ENCODE results near the gene MSL1. TPM values are rescaled to one million over a fixed set of nuclear protein-coding genes. Genes with fewer than 3 reads are reported as not detected.

The MSL1 gene
- total and polyA plus RNA-seq, 2 experiments from 2014 or later = 26.7 to 81.6 TPM

DNA sequence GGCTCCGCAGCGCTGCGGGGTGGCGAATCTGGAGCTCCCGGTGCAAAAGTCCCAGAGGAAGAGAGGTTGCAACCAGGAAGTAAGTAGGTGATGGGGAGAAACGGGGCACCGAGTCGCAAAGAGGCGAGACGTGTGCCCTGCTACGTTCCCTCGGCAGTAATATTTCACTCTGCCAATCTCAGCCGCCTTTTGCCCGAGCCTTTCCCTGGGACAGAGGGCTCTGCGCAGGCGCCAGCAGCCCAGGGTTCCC, 21.4 kb upstream of the MSL1 start, which contains the start of gene NR1D1:
Gene NR1D1 (minus strand): TSS at position 171 of the 250 bp plus-strand sequence. CDS start 495 bp downstream, outside the sequence.
- DNase-seq (ENCODE audit: low spot score) = no peak
- WGBS (ENCODE audit: low lambda C conversion rate, missing lambda C conversion rate) = under 1% methylated on average over 16 of the region's 16 CpGs
- Histone ChIP-seq H3K36me3 (replicated peaks; ENCODE audit: insufficient read depth, low read depth) (no peaks in the 10 kb centered on the region), H3K4me1 (ENCODE audit: insufficient read depth) (peaks cover 35% of the 10 kb centered on the region), H3K79me2 (no peaks in the 10 kb centered on the region), H4K20me1 (ENCODE audit: insufficient read depth, poor library complexity, severe bottlenecking) (no peaks in the 10 kb centered on the region), H3K27me3 (no peaks in the 10 kb centered on the region), H3K4me3 (peak within 1 kb of the TSS; percentile 33), H3K9me2 (replicated peaks; ENCODE audit: insufficient read depth) (no peaks in the 10 kb centered on the region), H2AFZ (peak within 1 kb of the TSS; percentile 41), H3K27ac (peak within 1 kb of the TSS; percentile 69), H3K4me2 (peak within 1 kb of the TSS; percentile 97), H3K9me3 (ENCODE audit: low read depth) (no peaks in the 10 kb centered on the region)
- TF ChIP-seq EZH2phosphoT487 (IDR thresholded peaks at IDR 0.05; ENCODE audit: low read depth, severe bottlenecking, unreplicated experiment) = no peak
- peak; percentile 1 for TF ChIP-seq CTCF (IDR thresholded peaks at IDR 0.05; ENCODE audit: poor library complexity)

GRCh38 chr17:40100669-40101366, 21.0 kb upstream of the MSL1 start:
- Histone ChIP-seq H3K79me2 (no peaks in the 10 kb centered on the region), H3K27me3 (no peaks in the 10 kb centered on the region), H2AFZ (no peak overlapping the region), H4K20me1 (ENCODE audit: insufficient read depth, poor library complexity, severe bottlenecking) (no peaks in the 10 kb centered on the region), H3K36me3 (replicated peaks; ENCODE audit: insufficient read depth, low read depth) (no peaks in the 10 kb centered on the region), H3K4me2 (peak overlapping the region; percentile 97), H3K4me3 (no peak overlapping the region), H3K4me1 (ENCODE audit: insufficient read depth) (peaks cover 35% of the 10 kb centered on the region), H3K9me2 (replicated peaks; ENCODE audit: insufficient read depth) (no peaks in the 10 kb centered on the region), H3K27ac (peak overlapping the region; percentile 69), H3K9me3 (ENCODE audit: low read depth) (no peaks in the 10 kb centered on the region)
- no peak for TF ChIP-seq EZH2 (IDR thresholded peaks at IDR 0.05; ENCODE audit: borderline replicate concordance)
- no peak for TF ChIP-seq EZH2phosphoT487 (IDR thresholded peaks at IDR 0.05; ENCODE audit: low read depth, severe bottlenecking, unreplicated experiment)
- no peak for TF ChIP-seq CTCF (IDR thresholded peaks at IDR 0.05; ENCODE audit: poor library complexity)
- WGBS (ENCODE audit: low lambda C conversion rate, missing lambda C conversion rate) = 3% methylated on average over 25 of the region's 25 CpGs
- DNase-seq (ENCODE audit: low spot score) = peak; percentile 98

DNA sequence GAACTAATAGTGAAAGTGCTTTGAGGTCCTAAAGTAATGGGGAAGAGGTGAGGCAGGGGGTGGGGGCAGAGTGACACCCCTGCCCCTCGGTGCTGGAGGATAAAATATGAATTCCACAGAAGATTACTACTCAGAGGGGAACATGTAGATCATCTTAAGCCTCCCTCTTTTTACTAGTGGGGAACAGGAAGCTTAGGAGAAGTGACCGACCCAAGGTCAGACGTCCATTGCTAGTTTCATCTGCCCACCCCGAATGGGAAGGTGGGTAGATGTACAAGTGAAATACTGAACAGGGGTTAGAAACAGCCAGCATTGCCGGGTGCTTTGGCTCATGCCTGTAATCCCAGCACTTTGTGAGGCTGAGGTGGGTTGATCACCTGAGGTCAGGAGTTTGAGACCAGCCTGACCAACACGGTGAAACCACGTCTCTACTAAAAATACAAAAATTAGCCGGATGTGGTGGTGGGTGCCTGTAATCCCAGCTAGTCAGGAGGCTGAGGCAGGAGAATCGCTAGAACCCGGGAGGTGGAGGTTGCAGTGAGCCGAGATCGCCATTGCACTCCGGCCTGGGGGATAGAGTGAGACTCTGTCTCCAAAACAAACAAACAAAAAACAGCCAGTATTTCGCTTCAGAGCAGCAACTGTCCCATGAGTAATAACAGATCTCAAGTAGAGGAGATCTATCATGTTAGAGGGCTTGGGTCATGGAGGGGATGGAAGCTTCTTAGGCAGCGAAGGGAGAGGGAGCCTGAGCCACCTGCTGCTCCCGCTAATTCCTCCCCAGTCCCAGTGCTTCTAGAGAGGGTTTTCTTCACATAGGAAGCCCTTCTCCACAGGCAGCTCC, 20.2 kb upstream of the MSL1 start:
- TF ChIP-seq EZH2 (IDR thresholded peaks at IDR 0.05; ENCODE audit: borderline replicate concordance) (no peak), EZH2phosphoT487 (IDR thresholded peaks at IDR 0.05; ENCODE audit: low read depth, severe bottlenecking, unreplicated experiment) (no peak), CTCF (IDR thresholded peaks at IDR 0.05; ENCODE audit: poor library complexity) (no peak)
- no peak for DNase-seq (ENCODE audit: low spot score)
- Histone ChIP-seq H3K4me1 (ENCODE audit: insufficient read depth) (peaks cover 40% of the 10 kb centered on the region), H3K4me2 (peak overlapping the region; percentile 97), H3K27ac (peak overlapping the region; percentile 69), H3K9me2 (replicated peaks; ENCODE audit: insufficient read depth) (no peaks in the 10 kb centered on the region), H3K27me3 (no peaks in the 10 kb centered on the region), H3K79me2 (no peaks in the 10 kb centered on the region), H3K4me3 (no peak overlapping the region), H3K36me3 (replicated peaks; ENCODE audit: insufficient read depth, low read depth) (no peaks in the 10 kb centered on the region), H4K20me1 (ENCODE audit: insufficient read depth, poor library complexity, severe bottlenecking) (no peaks in the 10 kb centered on the region), H2AFZ (no peak overlapping the region), H3K9me3 (ENCODE audit: low read depth) (no peaks in the 10 kb centered on the region)
- 82% methylated on average over 16 of the region's 16 CpGs for WGBS (ENCODE audit: low lambda C conversion rate, missing lambda C conversion rate)

Data from hepatocyte (in vitro differentiated cells).